Inferior parietal cortex (tissue), 1 donor: ENCODE data around the gene IL4.
"Not testable (repeated sequence)": the region's sequence is repeated elsewhere in the genome, so short reads cannot be mapped to it uniquely, and the experiment has no call there.

ENCODE experiments used
- DNase-seq: peaks from one replicate; pipeline ENCODE4 v3.0.0-alpha.2; 2016; ENCODE audit errors: extremely low spot score

Gene IL4

GRCh38 chr5:132673939-132674630 is at the start of gene IL4:
Gene IL4 (plus strand): TSS chr5:132673989. CDS start chr5:132674051, 62 bp downstream.
- no peak for DNase-seq

GRCh38 chr5:132627470-132627869 is 46.3 kb upstream of the IL4 start:
- no peak for DNase-seq

GRCh38 chr5:132628814-132629213 is 45.0 kb upstream of the IL4 start:
- no peak for DNase-seq

GRCh38 chr5:132629230-132629944 is 44.4 kb upstream of the IL4 start:
- DNase-seq, result no peak

GRCh38 chr5:132633587-132633986 is 40.2 kb upstream of the IL4 start:
- DNase-seq, result not testable (repeated sequence)

- DNase-seq, result no peak
These were observed 37.9 kb upstream of the IL4 start for GRCh38 chr5:132635873-132636272.

- DNase-seq, result no peak
These were observed 36.5 kb upstream of the IL4 start for GRCh38 chr5:132637241-132637640.

GRCh38 chr5:132639706-132640130 is 34.1 kb upstream of the IL4 start:
- DNase-seq, result no peak

- no peak for DNase-seq
These were observed 33.2 kb upstream of the IL4 start for GRCh38 chr5:132640613-132641012.

- no peak for DNase-seq
These were observed 32.5 kb upstream of the IL4 start for GRCh38 chr5:132641241-132641723.

GRCh38 chr5:132641841-132642240 is 31.9 kb upstream of the IL4 start:
- no peak for DNase-seq

GRCh38 chr5:132644177-132644576 is 29.6 kb upstream of the IL4 start:
- DNase-seq, result no peak

GRCh38 chr5:132646583-132647266 is 27.1 kb upstream of the IL4 start:
- DNase-seq, result no peak

- DNase-seq, result no peak
These were observed 26.3 kb upstream of the IL4 start for GRCh38 chr5:132647473-132647872.

- DNase-seq, result no peak
These were observed 25.4 kb upstream of the IL4 start for GRCh38 chr5:132648355-132648754.

- DNase-seq, result no peak
These were observed 21.8 kb upstream of the IL4 start for GRCh38 chr5:132651838-132652469.

- DNase-seq, result no peak
These were observed 20.1 kb upstream of the IL4 start for GRCh38 chr5:132653716-132654115.

GRCh38 chr5:132655821-132656773 is 17.7 kb upstream of the IL4 start:
- no peak for DNase-seq

GRCh38 chr5:132656774-132657355 is 16.9 kb upstream of the IL4 start:
- no peak for DNase-seq

- no peak for DNase-seq
These were observed 16.0 kb upstream of the IL4 start, which contains the start of gene IL13 for GRCh38 chr5:132657676-132658380. Gene IL13 (plus strand): TSS chr5:132658173. CDS start chr5:132658187, 14 bp downstream.
